Esophagus squamous epithelium (tissue), 5 donors: ENCODE results near the gene CYP26A1. TPM values are rescaled to one million over a fixed set of nuclear protein-coding genes. Genes with fewer than 3 reads are reported as not detected.

ENCODE experiments used
- DNase-seq: peaks from one replicate; lab custom pipeline; 2025; lab: John Stamatoyannopoulos, UW
- H3K27ac ChIP-seq, 4 donors: fragments of 200-600 bp; sonication (generic); one replicate each; pipeline ENCODE4 v1.5.1; 2016 to 2019; ENCODE audit warnings: mild to moderate bottlenecking in 1 of 4
- H3K27me3 ChIP-seq, 4 donors: fragments of 200-600 bp; sonication (generic); 1 replicate in 3 of 4; 2 replicates in 1 of 4; pipeline versions ENCODE4 v1.5.1 to v1.6.0; 2017 to 2021; ENCODE audit warnings: antibody characterized with exemption in 1 of 4
- H3K36me3 ChIP-seq, 3 donors: fragments of 200-600 bp; sonication (generic); one replicate each; pipeline ENCODE4 v1.5.1; 2016 to 2019
- H3K4me1 ChIP-seq, 3 donors: fragments of 200-600 bp; sonication (generic); one replicate each; pipeline ENCODE4 v1.5.1; 2017 to 2019
- H3K4me3 ChIP-seq, 4 donors: fragments of 200-600 bp; sonication (generic); 1 replicate in 3 of 4; 2 replicates in 1 of 4; pipeline ENCODE4 v1.5.1; 2016 to 2019; ENCODE audit warnings: mild to moderate bottlenecking in 2 of 4, moderate library complexity in 1 of 4
- H3K9me3 ChIP-seq, 3 donors: fragments of 200-600 bp; sonication (generic); one replicate each; pipeline ENCODE4 v1.5.1; 2016 to 2019
- POLR2A ChIP-seq, 4 donors: fragments of 450-650 bp; IDR thresholded peaks; one replicate each; pipeline ENCODE4 v1.6.1; 2017; ENCODE audit warnings: antibody characterized with exemption in 4 of 4, mild to moderate bottlenecking in 4 of 4, moderate library complexity in 3 of 4
- WGBS, 2 donors: methylation state at CpG; one replicate each; pipeline ENCODE4 v1.1.5; 2018; 5-methylcytosine and 5-hydroxymethylcytosine counted together
- intact Hi-C: fragments of 100-400 bp; cut with DNase I; formaldehyde crosslinking; loops from one replicate; pipeline ENCODE4 v1.15.0; 2022
- total RNA-seq, 4 donors: library from RNA; depleted of rRNA; stranded (reverse); fragments of >200 nt; gene quantifications; one replicate each; pipeline ENCODE4 v1.1.0, GENCODE V29; 2016
- TF ChIP-seq, protein P1 (sequence below), 6 experiments: fragments of 450-650 bp in 4 of 6; fragments of 200-600 bp in 2 of 6; sonication (generic) in 2 of 6; IDR thresholded peaks; one replicate each; pipeline ENCODE4 v1.5.1; 2016 to 2019; ENCODE audit warnings: antibody characterized with exemption in 6 of 6, mild to moderate bottlenecking in 4 of 6, moderate library complexity in 4 of 6
- donor health status: DM: yes; HTN: yes; CAD: no.

Gene CYP26A1
- total RNA-seq, 4 donors from 2014 or later: not detected

DNA sequence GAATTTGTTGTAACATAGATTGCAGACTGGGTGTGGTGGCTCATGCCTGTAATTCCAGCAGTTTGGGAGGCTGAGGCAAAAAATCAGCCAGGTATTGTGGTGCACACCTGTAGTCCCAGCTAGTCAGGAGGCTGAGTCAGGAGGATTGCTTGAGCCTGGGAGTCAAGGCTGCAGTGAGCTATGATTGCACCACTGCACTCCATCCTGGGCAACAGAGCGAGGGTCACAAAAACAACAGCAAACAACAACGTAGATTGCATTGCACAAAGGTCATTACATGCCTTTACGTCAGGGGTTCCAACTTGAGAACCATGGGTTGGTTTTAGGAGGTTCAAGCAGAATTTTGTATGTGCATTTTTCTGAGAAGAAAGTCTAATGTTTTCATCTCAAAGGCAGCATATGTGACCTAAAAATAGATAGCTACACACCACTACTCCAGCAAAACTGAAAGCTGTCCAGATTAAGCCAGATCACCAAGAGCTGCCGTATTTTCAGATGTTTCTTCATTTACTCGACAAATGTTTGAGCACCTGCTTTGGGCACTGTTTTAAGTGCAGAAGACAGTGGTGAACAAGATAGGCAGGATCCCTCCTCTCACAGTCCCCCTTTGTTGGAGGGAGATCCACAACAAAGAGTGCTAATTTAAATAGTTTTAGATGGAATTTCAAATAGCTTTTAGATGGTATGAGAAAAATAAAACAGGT lies 41.4 kb upstream of the CYP26A1 start:
- no peak for TF ChIP-seq POLR2A (IDR thresholded peaks at IDR 0.05)
- TF ChIP-seq, protein P1, sequence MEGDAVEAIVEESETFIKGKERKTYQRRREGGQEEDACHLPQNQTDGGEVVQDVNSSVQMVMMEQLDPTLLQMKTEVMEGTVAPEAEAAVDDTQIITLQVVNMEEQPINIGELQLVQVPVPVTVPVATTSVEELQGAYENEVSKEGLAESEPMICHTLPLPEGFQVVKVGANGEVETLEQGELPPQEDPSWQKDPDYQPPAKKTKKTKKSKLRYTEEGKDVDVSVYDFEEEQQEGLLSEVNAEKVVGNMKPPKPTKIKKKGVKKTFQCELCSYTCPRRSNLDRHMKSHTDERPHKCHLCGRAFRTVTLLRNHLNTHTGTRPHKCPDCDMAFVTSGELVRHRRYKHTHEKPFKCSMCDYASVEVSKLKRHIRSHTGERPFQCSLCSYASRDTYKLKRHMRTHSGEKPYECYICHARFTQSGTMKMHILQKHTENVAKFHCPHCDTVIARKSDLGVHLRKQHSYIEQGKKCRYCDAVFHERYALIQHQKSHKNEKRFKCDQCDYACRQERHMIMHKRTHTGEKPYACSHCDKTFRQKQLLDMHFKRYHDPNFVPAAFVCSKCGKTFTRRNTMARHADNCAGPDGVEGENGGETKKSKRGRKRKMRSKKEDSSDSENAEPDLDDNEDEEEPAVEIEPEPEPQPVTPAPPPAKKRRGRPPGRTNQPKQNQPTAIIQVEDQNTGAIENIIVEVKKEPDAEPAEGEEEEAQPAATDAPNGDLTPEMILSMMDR (IDR thresholded peaks at IDR 0.05): no peak
- peaks cover 0 to 13% (median 4%) of the 10 kb centered on the region in 3 donors for H3K4me1 ChIP-seq
- DNase-seq: no peak
- H3K27me3 ChIP-seq: peaks cover 0 to 11% (median 0%) of the 10 kb centered on the region in 4 donors
- no peaks in the 10 kb centered on the region for H3K9me3 ChIP-seq
- peaks cover 0 to 2% (median 0%) of the 10 kb centered on the region in 3 donors for H3K36me3 ChIP-seq
- H3K4me3 ChIP-seq: no peak overlapping the region
- H3K27ac ChIP-seq: no peak overlapping the region
- 74 to 89% methylated on average over 3 to 4 of the region's 5 CpGs for WGBS, 2 donors
- intact Hi-C loops: no loop called here

DNA sequence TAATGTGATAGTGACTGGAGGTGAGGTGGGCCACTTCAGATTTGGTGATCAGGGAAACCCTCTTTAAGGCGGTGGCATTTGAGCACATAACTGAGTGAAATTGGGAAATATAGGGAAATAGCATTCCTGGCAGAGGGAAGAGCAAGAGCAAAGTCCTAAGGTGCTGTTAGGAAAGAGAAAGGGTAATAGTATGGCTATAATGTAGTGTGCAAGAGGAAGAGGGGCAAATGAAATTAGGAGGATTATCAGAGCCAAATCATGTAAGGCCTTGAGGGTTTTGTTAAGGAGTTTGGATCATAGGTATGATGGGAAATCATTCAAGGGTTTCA lies 40.9 kb upstream of the CYP26A1 start:
- 86 to 100% methylated on average over 1 of the region's 1 CpG for WGBS, 2 donors
- peaks cover 0 to 14% (median 0%) of the 10 kb centered on the region in 4 donors for H3K27me3 ChIP-seq
- TF ChIP-seq, protein P1 (IDR thresholded peaks at IDR 0.05): no peak
- no peak for TF ChIP-seq POLR2A (IDR thresholded peaks at IDR 0.05)
- intact Hi-C loops: no loop called here
- no peak overlapping the region for H3K27ac ChIP-seq
- no peaks in the 10 kb centered on the region for H3K9me3 ChIP-seq
- no peak overlapping the region for H3K4me3 ChIP-seq
- H3K36me3 ChIP-seq: no peaks in the 10 kb centered on the region
- DNase-seq: no peak
- peaks cover 0 to 13% (median 4%) of the 10 kb centered on the region in 3 donors for H3K4me1 ChIP-seq

DNA sequence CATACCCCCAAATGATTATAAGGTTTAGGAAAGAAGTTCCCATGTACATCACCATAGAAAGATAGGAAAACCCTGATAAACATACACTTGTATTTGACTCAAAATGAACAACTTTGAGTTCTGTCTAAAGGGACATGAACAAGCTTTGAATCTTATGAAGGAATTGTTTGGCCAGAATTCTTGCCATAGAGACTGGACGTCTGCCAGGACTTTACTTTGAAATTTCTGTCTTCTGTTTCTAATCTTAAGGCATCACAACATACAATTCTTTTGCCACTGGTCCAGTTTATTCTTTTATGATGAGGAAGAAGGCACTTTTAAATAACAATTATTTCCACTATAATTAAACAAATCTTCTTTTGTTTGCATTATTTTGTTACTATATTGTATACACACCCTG lies 39.3 kb upstream of the CYP26A1 start:
- intact Hi-C loops: no loop called here
- WGBS, 2 donors: 14 to 30% methylated on average over 1 of the region's 1 CpG
- Histone ChIP-seq H3K4me1 (peaks cover 0 to 13% (median 4%) of the 10 kb centered on the region in 3 donors), H3K9me3 (no peaks in the 10 kb centered on the region), H3K27ac (no peak overlapping the region), H3K36me3 (no peaks in the 10 kb centered on the region), H3K4me3 (no peak overlapping the region), H3K27me3 (peaks cover 0 to 14% (median 0%) of the 10 kb centered on the region in 4 donors)
- no peak for TF ChIP-seq POLR2A (IDR thresholded peaks at IDR 0.05)
- TF ChIP-seq, protein P1 (IDR thresholded peaks at IDR 0.05): no peak
- no peak for DNase-seq

DNA sequence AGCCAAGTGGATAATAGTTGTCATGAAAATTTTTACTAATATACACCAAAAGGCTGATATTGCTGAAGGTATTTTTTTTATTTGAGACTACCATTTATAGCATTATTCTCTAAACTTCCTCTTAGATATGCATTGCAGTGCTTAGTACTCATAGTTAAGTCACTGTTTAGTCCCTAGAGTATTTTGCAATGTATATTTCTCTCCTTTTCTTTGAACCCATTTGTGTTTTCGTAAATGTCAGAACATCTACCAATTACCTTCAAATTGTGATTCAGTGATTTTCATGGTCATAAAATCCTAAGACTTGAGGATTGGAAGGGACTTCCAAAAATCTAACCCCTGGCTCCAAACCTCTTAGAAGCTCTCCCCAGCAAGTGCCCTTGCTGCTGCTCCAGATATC lies 34.6 kb upstream of the CYP26A1 start:
- WGBS, 2 donors: 96 to 100% methylated on average over 1 of the region's 1 CpG
- Histone ChIP-seq H3K27me3 (peaks cover 0 to 5% (median 0%) of the 10 kb centered on the region in 4 donors), H3K4me1 (peaks cover 0 to 9% (median 4%) of the 10 kb centered on the region in 3 donors), H3K9me3 (no peaks in the 10 kb centered on the region), H3K36me3 (no peaks in the 10 kb centered on the region), H3K27ac (no peak overlapping the region), H3K4me3 (no peak overlapping the region)
- DNase-seq: no peak
- TF ChIP-seq, protein P1 (IDR thresholded peaks at IDR 0.05): no peak
- intact Hi-C loops: no loop called here

DNA sequence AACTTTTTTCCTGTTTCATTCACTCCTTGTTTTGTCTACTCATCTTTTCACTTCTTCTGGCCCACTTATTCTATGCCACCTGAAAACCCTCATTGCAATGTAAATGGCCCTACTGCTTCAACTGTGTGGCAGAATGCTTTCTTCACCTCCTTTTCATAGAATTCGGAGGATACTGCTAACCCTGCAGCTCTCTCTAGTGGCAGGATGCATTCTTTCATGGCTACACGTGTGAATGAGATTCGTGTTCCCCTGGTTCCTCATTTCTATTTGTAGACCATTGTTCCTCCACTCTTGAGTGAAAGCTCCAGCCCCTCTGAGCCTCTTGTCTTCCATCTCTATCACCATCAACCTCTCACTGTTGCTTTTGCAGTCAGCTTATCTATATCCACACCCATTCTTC lies 34.0 kb upstream of the CYP26A1 start:
- TF ChIP-seq POLR2A (IDR thresholded peaks at IDR 0.05): no peak
- TF ChIP-seq, protein P1 (IDR thresholded peaks at IDR 0.05): peak in 2 of 6 experiments; percentile 6 to 29
- Histone ChIP-seq H3K27ac (no peak overlapping the region), H3K4me3 (no peak overlapping the region), H3K9me3 (no peaks in the 10 kb centered on the region), H3K4me1 (peaks cover 0 to 8% (median 3%) of the 10 kb centered on the region in 3 donors), H3K27me3 (peaks cover 0 to 5% (median 0%) of the 10 kb centered on the region in 4 donors), H3K36me3 (no peaks in the 10 kb centered on the region)
- DNase-seq: no peak
- intact Hi-C loops: no loop called here
- 42 to 44% methylated on average over 3 of the region's 3 CpGs for WGBS, 2 donors
